Measurements from ENCODE around the gene PTK6. TPM values are rescaled to one million over a fixed set of nuclear protein-coding genes. Genes with fewer than 3 reads are reported as not detected.
"Not testable (repeated sequence)": the region's sequence is repeated elsewhere in the genome, so short reads cannot be mapped to it uniquely, and the experiment has no call there.

The PTK6 gene
- total RNA-seq, 1 donor from 2014 or later, result 0.13 TPM

GRCh38 chr20:63568986-63569949 is 32.1 kb upstream of the PTK6 start:
- DNase-seq (ENCODE audit: low read depth, low spot score), result no peak

DNA sequence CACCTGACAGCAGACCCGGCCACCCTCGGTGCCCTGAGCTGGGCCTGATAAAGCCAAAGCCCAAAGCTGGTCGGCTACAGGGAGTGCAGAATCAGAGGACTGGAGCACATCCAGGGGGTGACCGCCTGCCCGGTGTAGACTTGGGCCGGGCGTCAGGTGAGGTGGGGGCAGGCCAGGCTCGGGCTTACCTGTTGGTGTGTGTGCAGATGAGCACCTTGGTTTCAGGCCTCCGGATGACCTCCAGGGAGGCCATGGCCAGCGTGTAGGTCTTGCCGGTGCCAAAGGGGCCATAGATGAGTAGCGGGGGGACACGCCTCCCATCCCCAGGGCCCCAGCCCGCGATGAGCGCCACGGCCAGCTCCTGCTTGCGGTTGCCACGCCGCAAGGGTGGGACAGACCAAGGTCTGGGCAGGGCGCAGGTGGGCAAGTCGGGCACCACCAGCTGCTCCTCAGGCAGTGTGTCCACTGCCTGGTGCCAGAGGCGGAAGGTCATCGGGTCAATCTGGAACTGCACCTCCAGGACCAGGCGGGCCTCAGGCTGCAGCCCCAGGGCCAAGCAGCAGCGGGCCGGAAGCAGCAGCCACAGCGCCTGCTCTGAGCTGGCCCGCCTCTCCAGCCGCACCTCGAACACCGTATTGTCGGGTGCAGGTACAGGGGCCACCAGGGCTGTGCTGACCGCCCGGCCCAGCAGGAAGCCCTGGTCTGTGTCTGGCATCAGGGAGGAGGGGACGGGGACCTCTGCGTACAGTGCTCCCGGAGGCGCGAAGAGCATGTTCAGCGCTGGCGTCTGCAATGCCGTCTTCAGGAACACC is 31.2 kb upstream of the PTK6 start:
- DNase-seq (ENCODE audit: low read depth, low spot score), result no peak

GRCh38 chr20:63567386-63568169 is 30.4 kb upstream of the PTK6 start:
- no peak for DNase-seq (ENCODE audit: low read depth, low spot score)

GRCh38 chr20:63567136-63567385 is 29.9 kb upstream of the PTK6 start:
- no peak for DNase-seq (ENCODE audit: low read depth, low spot score)

DNA sequence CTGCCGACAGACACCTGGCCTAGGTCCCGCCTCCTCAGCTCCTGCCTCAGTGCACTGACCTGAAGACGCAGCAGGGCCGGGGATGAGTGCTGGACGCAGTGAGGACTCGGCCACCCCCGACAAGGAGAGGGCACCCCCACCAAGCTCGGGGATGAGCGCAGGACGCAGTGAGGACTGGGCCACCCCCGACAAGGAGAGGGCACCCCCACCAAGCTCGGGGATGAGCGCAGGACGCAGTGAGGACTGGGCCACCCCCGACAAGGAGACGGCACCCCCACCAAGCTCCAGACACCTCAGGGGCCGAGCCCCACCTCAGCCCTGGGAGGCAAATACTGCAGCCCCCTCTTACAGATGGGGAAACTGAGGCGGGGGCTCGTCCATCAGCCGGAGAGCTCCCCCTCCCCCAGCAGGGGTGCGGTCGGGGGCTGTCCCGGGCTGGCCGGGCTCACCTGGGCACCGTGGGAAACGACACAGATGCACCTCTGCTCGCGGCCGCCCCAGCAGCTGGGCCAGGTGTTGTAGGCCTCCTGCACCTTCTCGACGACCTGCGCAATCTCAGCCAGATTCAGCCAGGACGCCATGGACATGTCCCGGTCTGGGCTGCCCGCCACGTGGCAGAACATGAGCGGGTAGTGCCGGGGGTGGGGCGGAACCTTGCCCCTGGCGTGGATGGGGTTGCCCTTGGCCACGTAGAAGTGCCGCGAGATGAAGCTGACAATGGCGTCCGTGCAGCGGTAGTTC is 29.4 kb upstream of the PTK6 start:
- no peak for DNase-seq (ENCODE audit: low read depth, low spot score)

- DNase-seq (ENCODE audit: low read depth, low spot score), result no peak
Measured at GRCh38 chr20:63565699-63566335, 28.6 kb upstream of the PTK6 start.

DNA sequence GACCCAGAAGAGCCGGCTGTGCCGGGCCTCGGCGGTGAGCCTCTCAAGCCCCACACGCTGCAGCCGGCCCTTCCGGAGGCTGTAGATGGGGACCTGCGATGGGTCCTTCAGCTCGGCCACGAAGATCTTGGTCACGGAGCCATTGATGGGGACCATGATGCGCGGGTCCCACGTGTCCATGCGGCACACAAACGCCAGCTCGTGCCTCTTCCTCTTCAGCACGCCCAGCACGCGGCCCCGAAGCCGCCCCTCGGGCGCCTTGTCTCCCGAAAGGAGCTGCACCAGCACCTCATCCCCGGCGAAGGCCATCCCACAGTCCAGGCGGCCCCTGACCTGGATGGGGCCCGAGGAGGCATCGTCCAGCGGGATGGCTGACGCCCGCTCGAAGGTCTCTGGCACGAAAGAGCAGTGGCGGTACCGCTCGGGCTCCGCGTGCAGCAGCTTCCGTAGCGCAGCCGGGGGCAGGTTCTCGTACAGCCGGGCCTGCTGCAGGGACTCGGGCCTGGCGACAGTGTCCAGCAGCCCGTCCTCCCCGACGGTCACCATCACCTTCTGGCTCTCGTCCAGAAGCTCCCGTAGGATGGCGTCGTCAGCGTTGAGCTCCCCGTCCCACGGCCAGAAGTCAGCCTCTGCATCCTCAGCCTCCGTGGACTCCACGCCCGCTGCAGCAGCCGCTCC is 28.0 kb upstream of the PTK6 start:
- DNase-seq (ENCODE audit: low read depth, low spot score), result no peak

GRCh38 chr20:63564036-63564810 is 27.0 kb upstream of the PTK6 start:
- DNase-seq (ENCODE audit: low read depth, low spot score), result no peak

- no peak for DNase-seq (ENCODE audit: low read depth, low spot score)
Measured at GRCh38 chr20:63563225-63563935, 26.2 kb upstream of the PTK6 start.

DNA sequence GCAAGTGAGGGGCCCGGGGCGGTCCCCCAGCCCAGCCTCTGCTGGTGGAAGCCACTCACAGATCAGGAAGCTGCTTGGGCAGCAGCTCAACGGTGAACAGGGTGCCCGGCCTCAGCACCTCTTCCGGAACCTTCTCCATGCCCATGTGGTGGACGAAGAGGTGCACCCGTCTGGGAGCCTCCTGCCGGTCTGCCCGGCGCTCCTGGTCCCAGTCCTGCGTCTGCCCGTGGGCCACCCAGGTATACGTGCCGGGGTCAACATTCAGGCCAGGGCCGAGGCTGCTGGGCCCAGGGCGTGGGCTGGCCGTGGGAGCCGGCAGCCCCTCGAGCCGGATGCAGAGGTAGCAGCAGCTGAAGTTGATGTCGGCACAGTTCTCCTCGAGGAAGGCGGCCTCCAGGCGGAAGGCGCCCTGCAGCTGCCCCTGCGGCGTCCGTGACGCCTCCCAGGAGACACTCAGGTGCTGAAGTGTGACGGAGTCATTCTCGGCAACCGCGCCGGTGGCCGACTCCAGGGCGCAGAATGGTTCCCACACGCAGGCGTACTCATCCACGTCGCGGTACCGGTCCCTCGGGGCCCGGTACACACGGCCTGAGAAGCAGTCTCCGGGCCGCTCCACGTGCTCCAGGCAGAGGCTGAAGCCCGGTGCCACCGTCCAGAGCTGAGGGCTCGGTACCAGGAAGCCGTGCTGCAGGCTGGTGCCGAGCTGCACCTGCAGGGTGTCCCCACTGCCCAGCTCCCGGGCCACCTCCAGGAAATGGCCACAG is 25.5 kb upstream of the PTK6 start:
- DNase-seq (ENCODE audit: low read depth, low spot score), result no peak

DNA sequence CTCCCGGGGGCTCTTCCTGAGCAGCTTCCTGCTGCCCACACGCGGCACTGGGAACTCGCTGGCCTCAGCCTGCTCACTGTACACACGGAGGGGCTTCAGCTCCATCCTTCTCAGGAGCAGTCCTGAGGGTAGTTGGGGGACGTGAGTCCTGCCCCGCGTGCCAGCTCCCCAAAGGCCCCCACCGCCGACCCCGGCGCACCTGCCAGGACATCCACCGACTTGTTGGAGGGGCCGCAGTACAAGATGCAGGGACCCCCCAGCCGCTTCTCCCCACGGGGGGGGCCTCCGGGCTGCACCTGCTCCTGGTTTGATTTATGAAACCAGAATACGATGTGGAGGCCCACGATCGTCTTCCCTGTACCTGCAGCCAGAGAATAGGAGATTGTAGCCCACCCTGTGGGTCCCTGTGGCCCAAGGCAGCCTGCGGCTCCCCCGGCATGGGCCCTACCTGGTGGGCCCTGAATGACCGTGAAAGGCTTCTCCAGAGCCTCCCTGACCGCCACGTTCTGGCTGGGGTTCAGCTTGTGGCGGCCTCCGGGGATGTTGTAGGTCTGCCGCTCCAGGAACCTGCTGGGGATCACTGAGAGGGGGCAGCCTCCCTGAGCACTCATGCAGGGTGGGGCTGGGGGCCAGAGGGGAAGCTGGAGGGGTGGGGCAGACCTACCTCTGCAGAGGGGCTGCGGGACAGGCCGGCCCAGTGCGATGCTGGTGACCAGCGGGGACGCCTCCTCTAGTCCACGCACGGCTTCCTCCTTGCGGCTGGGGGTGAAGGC is 24.6 kb upstream of the PTK6 start:
- DNase-seq (ENCODE audit: low read depth, low spot score), result no peak

- no peak for DNase-seq (ENCODE audit: low read depth, low spot score)
Measured at GRCh38 chr20:63560856-63561609, 23.9 kb upstream of the PTK6 start.

DNA sequence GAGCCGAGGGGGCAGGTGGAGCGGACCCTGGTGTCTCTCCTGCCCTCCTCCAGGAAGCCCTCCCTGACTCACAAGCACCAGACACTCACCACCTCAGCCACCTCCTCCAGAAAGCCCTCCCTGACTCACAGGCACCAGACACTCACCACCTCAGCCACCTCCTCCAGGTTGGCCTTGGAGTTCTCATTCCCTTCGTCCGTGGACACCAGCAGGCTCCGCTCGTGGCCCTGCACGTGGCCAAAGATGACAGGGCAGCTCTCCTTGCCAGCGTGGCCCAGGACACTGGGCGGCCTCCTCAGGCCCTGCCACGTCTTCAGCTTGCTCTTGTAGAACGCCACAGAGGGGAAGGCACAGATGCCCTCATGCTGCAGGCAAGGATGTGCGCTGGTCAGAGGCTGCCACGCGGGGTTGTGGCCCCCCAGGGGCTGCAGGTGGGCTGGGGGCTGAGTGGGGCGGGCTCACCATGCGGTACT is 23.2 kb upstream of the PTK6 start:
- DNase-seq (ENCODE audit: low read depth, low spot score), result no peak

GRCh38 chr20:63559485-63560332 is 22.5 kb upstream of the PTK6 start:
- not testable (repeated sequence) for DNase-seq (ENCODE audit: low read depth, low spot score)

- DNase-seq (ENCODE audit: low read depth, low spot score), result no peak
Measured at GRCh38 chr20:63558804-63559484, 21.8 kb upstream of the PTK6 start.
